Lower lobe of right lung (tissue), 2 donors: Measurements from ENCODE around the gene ABI1. TPM values are rescaled to one million over a fixed set of nuclear protein-coding genes. Genes with fewer than 3 reads are reported as not detected.

Experiments used
- ATAC-seq, 2 donors: fragments of 200-7000 bp; cut with Tn5 transposase; one replicate each; pipeline ENCODE4 v1.9.1; 2020 to 2022; ENCODE audit warnings: mild to moderate bottlenecking in 2 of 2, moderate library complexity in 2 of 2
- DNase-seq: peaks from one replicate; pipeline ENCODE4 v3.0.0-alpha.2; 2020
- H3K27ac ChIP-seq: fragments of 200-600 bp; one replicate; pipeline ENCODE4 v1.8.0; 2022
- H3K27me3 ChIP-seq: fragments of 200-600 bp; one replicate; pipeline ENCODE4 v1.8.0; 2022; ENCODE audit warnings: low read depth
- H3K36me3 ChIP-seq: fragments of 200-600 bp; one replicate; pipeline ENCODE4 v1.8.0; 2022; ENCODE audit warnings: mild to moderate bottlenecking
- H3K4me1 ChIP-seq: fragments of 200-600 bp; one replicate; pipeline ENCODE4 v1.8.0; 2022
- H3K4me3 ChIP-seq: fragments of 200-600 bp; one replicate; pipeline ENCODE4 v1.8.0; 2022; ENCODE audit warnings: mild to moderate bottlenecking
- H3K9me3 ChIP-seq: fragments of 200-600 bp; one replicate; pipeline ENCODE4 v1.8.0; 2022
- intact Hi-C: fragments of 100-400 bp; cut with DNase I; formaldehyde crosslinking; loops from one replicate; pipeline ENCODE4 v1.11.0; 2022
- total RNA-seq: library from RNA; stranded (reverse); fragmentation: NEBNext Ultra II Directional; extraction: Animal tissue kit (Norgen Biotek cat#: 25700); gene quantifications from one replicate; pipeline ENCODE4 v1.2.1, GENCODE V29; 2021
- TF ChIP-seq, protein P1 (sequence below): fragments of 200-600 bp; IDR thresholded peaks from one replicate; pipeline ENCODE4 v1.8.0; 2022; ENCODE audit warnings: antibody characterized with exemption, mild to moderate bottlenecking
- donor health status: DM: no; HTN: yes; CAD: no; lungs with severe emphysema.

The ABI1 gene
- total RNA-seq, 1 donor from 2014 or later: 65.1 TPM

GRCh38 chr10:26737730-26738129 is 123.0 kb downstream of the ABI1 start:
- ATAC-seq: peak; percentile 72 to 78
- no peaks in the 10 kb centered on the region for H3K4me1 ChIP-seq
- peaks cover 34% of the 10 kb centered on the region for H3K36me3 ChIP-seq
- peak overlapping the region; percentile 22 for H3K27ac ChIP-seq
- no peak for DNase-seq
- H3K9me3 ChIP-seq: no peaks in the 10 kb centered on the region
- intact Hi-C loops: no loop called here
- no peaks in the 10 kb centered on the region for H3K27me3 ChIP-seq
- no peak overlapping the region for H3K4me3 ChIP-seq
- TF ChIP-seq, protein P1, sequence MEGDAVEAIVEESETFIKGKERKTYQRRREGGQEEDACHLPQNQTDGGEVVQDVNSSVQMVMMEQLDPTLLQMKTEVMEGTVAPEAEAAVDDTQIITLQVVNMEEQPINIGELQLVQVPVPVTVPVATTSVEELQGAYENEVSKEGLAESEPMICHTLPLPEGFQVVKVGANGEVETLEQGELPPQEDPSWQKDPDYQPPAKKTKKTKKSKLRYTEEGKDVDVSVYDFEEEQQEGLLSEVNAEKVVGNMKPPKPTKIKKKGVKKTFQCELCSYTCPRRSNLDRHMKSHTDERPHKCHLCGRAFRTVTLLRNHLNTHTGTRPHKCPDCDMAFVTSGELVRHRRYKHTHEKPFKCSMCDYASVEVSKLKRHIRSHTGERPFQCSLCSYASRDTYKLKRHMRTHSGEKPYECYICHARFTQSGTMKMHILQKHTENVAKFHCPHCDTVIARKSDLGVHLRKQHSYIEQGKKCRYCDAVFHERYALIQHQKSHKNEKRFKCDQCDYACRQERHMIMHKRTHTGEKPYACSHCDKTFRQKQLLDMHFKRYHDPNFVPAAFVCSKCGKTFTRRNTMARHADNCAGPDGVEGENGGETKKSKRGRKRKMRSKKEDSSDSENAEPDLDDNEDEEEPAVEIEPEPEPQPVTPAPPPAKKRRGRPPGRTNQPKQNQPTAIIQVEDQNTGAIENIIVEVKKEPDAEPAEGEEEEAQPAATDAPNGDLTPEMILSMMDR: no peak

GRCh38 chr10:26735435-26735834 is 125.3 kb downstream of the ABI1 start:
- ATAC-seq (no peak), DNase-seq (no peak)
- H3K27ac ChIP-seq: no peak overlapping the region
- no peaks in the 10 kb centered on the region for H3K9me3 ChIP-seq
- intact Hi-C loops: no loop called here
- TF ChIP-seq, protein P1: no peak
- H3K4me1 ChIP-seq: no peaks in the 10 kb centered on the region
- H3K27me3 ChIP-seq: no peaks in the 10 kb centered on the region
- H3K36me3 ChIP-seq: peaks cover 43% of the 10 kb centered on the region
- no peak overlapping the region for H3K4me3 ChIP-seq

GRCh38 chr10:26733750-26734568 is 126.8 kb downstream of the ABI1 start:
- Histone ChIP-seq H3K4me3 (no peak overlapping the region), H3K36me3 (peaks cover 50% of the 10 kb centered on the region), H3K9me3 (no peaks in the 10 kb centered on the region), H3K4me1 (no peaks in the 10 kb centered on the region), H3K27me3 (no peaks in the 10 kb centered on the region), H3K27ac (no peak overlapping the region)
- DNase-seq: no peak
- TF ChIP-seq, protein P1: no peak
- intact Hi-C loops: no loop called here
- peak; percentile 18 to 33 for ATAC-seq

- Histone ChIP-seq H3K4me3 (no peak overlapping the region), H3K9me3 (no peaks in the 10 kb centered on the region), H3K4me1 (no peaks in the 10 kb centered on the region), H3K27me3 (no peaks in the 10 kb centered on the region), H3K27ac (no peak overlapping the region), H3K36me3 (peaks cover 40% of the 10 kb centered on the region)
- intact Hi-C loops: no loop called here
- ATAC-seq: no peak
- TF ChIP-seq, protein P1: no peak
- no peak for DNase-seq
Measured at GRCh38 chr10:26730552-26730951, 130.2 kb downstream of the ABI1 start.

- intact Hi-C loops: loop anchor here (10.0 kb wide), 1 partner anchor 155 kb away; no protein-coding TSS in a partner anchor
- Histone ChIP-seq H3K36me3 (peaks cover 42% of the 10 kb centered on the region), H3K9me3 (no peaks in the 10 kb centered on the region), H3K27me3 (no peaks in the 10 kb centered on the region), H3K4me1 (no peaks in the 10 kb centered on the region), H3K4me3 (no peak overlapping the region), H3K27ac (no peak overlapping the region)
- ATAC-seq (no peak), DNase-seq (no peak)
- TF ChIP-seq, protein P1: no peak
Measured at GRCh38 chr10:26729395-26729794, 131.4 kb downstream of the ABI1 start.
